Activated CD4-positive, alpha-beta T cell treated with anti-CD3 and anti-CD28 coated beads, Interleukin-2, Interleukin-6, amounts not matched to agents 100 ng/mL and 50 ng/mL, durations not matched to agents 16 hours and 8 hours (primary cell): ENCODE measurements around the gene GFER.
"Not testable (repeated sequence)": the region's sequence is repeated elsewhere in the genome, so short reads cannot be mapped to it uniquely, and the experiment has no call there.

Source experiments
- DNase-seq: peaks from one replicate; pipeline ENCODE4 v3.0.0-alpha.2; 2020

GFER gene

GRCh38 chr16:2029350-2029749, 45.4 kb downstream of the GFER start:
- DNase-seq, result no peak

- no peak for DNase-seq
These were observed 46.0 kb downstream of the GFER start for GRCh38 chr16:2030036-2030435.

DNA sequence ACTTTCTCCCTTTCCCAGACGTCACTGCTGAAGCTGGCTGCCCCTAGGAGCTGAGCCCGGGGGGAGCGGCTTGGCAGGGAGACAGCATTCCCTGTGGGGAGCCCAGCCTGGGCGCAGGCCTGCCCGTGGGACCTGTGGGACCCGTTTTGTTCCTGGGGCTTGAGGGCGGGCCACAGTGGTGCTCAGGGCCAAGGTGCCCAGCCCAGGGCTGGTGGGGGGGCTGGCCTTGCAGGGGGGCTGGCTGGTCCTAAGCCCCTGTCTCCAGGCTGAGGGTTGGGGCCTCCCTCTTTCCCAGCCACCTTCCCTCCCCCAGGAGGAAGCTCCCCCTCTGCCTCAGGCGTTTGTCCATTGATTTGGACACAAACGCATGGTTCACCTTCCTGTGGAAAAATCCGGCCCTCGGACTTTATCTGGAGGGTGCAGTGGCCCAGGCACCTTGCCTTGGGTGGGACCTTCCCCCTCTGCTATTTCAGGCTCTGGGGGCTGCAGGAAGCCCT, 47.1 kb downstream of the GFER start:
- DNase-seq, result no peak

DNA sequence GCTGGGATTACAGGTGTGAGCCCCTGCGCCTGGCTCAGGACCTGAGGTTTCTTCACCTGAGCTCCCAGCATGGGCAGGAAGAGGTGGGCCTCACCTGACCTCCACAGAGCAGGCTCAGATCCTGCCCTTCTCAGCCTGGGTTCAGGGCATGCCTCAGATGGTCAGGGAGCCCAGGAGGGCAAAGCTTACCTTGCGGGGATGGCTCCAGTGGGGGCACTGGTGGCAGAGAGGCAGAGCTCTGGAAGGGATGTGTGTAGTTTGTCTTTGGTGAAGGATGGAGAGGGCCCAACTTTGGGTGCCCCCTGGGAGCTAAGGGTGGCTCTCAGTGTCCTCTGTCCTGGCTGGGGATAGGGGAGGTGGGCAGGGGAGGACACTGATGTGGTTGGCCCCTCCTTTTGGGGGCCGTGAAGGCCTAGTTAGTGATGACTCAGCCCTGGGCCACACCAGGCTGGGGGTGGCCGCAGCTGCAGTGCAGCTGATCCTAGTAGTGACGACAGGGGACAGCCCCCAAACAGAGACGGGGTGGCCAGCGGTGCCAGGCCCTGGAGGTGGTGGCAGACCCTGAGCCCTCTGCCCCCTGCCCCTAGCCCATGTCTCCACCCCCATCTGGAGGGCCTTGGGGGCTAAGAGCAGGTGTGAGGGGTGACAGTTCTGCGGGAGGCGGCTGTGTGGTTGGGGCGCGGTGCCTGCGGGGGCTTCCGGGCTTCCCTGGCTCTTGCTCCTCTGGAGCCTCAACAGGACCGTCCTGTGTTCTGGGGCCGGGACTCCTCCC, 48.5 kb downstream of the GFER start:
- DNase-seq, result no peak

- no peak for DNase-seq
These were observed 49.3 kb downstream of the GFER start for GRCh38 chr16:2033057-2033908.

- DNase-seq, result not testable (repeated sequence)
These were observed 50.1 kb downstream of the GFER start for GRCh38 chr16:2033909-2034695.

- DNase-seq, result no peak
These were observed 50.9 kb downstream of the GFER start for GRCh38 chr16:2034696-2035430.

DNA sequence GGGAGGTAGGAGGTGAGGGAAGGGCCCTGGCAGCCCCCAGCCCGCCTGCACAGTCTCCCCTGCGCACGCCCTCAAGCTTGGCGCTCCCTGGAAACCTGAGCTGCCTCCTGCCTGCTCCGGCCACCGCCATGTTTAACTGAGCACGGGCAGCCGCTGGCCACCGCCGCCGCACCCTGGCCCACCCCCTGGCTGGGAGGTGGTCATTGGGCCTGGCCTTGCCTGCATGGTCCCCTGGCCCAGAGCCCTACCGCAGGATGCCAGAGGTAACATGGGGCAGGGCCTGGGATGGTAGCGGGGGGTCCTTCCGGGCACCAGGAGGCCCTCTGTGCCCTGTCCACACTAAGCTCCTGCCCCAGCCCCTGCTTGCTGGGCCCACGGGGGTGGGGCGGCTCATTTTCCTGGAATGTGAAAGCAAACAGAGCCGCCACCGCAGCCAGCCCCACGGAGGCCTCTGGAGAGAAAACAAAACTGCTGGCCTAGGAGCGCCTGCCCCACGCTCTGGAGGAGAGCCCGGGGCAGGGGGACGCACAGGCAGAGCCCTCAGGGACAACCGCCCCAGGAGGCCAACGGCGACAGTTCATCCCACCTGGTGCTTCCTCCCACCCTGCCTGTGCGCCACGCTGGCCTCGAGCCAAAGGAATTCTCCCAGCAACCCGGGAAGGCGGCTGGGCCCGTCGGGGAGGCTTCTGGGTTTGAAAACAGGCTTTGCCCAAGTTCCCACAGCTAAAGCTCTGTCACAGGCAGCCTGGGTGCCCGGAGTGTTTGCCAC, 51.6 kb downstream of the GFER start:
- DNase-seq, result no peak

GRCh38 chr16:2036200-2036966, 52.4 kb downstream of the GFER start:
- DNase-seq, result no peak

DNA sequence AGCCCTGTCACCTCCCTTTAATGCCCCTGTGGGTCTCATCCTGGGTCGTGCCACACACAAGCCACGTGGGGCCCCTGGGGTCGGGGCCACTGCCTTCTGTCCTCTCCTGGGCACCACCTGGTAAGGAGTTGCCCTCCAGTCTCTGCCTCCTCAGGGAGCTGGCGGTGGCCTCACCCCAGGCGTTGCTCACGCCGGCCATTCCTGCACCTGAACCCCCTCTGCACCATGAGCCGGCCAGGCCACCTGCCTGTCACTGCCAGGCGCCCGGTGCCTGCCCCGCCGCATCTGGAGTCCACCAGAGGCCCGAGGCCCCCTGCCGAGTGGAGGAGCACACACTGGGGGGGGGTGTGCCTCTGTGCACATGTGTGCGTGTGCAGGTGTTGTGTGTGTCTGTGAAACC, 53.1 kb downstream of the GFER start:
- DNase-seq, result no peak
